HG02973 (cell line): ENCODE measurements around the gene GON7.
"Not testable (repeated sequence)": the region's sequence is repeated elsewhere in the genome, so short reads cannot be mapped to it uniquely, and the experiment has no call there.

Experiments
- ATAC-seq: cut with Tn5 transposase; IDR thresholded peaks from one replicate; pipeline ENCODE4 v1.9.1; 2021; ENCODE audit warnings: moderate library complexity; ENCODE audit not compliant: unreplicated experiment

Gene GON7

GRCh38 chr14:93159625-93160352, 47.1 kb downstream of the GON7 start:
- ATAC-seq, result not testable (repeated sequence)

DNA sequence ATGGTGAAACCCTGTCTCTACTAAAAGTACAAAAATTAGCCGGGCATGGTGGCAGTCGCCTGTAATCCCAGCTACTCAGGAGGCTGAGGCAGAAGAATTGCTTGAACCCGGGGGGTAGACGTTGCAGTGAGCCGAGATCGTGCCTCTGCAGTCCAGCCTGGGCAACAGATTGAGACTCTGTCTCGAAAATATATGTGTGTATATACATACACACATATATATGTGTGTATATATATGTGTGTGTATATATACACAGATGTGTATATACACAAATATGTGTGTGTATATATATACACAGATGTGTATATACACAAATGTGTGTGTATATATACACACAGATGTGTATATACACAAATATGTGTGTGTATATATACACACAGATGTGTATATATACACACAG, 48.5 kb downstream of the GON7 start:
- ATAC-seq, result not testable (repeated sequence)

DNA sequence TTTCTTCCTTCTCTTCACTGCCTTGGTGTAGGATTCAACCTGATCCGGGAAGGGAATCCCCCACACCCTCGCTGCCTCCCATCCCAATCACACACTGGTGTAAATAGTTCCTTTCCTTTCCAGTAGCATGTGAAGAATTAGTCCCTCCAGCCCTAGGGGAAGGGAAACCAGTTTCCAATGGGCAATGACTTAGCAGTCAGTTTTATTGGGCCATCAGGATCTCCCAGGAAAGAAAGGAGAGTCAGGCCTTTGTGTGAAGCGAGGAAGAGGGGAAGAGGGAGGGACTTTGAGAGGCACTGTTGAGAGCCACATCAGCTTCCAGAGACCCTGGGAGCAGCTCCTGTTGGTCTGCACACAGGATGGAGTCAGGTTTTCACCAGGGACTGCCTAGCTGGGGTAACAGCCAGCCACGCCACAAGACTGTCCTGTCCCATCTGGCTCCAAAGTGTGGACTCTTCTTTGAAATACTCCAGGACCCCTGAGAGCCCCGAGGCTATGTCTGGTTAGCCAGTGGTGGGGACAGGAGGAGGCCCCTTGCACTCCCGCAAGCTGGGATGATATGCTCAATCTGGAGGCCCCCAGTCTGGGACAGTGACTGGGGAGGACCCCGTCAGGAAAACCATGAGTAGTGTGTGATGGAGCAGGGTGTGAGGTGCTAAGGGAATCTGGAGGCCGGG, 50.0 kb downstream of the GON7 start:
- ATAC-seq, result no peak

DNA sequence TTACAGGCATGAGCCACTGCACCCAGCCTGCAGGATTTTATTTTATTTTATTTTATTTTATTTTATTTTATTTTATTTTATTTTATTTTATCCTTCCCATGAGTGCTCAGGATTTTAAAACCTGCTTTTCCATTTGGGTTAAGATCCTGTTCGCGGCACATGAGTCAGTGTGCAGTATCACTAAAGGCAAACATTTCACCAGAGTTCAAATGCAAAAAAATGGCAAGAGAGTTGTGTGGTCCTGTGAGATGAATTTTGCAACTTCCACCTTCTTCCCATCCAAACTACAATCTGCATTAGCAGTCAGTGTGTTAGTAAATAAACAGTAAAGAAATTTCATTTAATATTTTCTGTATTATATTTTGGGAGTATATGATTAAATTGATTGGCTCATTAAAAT, 51.2 kb downstream of the GON7 start:
- ATAC-seq, result no peak

GRCh38 chr14:93153121-93153520, 53.7 kb downstream of the GON7 start:
- ATAC-seq, result no peak
